IPS DF 6.9 (cell line): Measurements from ENCODE around the gene APBA1.

Experiments
- DNase-seq: peaks from one replicate; pipeline ENCODE4 v3.0.0-alpha.2; 2013; ENCODE audit warnings: low read depth, low spot score
- H3K27ac ChIP-seq: one replicate; pipeline ENCODE4 v1.5.1; 2013; ENCODE audit warnings: low read length, control low read depth
- H3K27me3 ChIP-seq: 2 replicates; pipeline ENCODE4 v1.6.1; 2013; ENCODE audit warnings: mild to moderate bottlenecking, low read length; ENCODE audit not compliant: control insufficient read depth, insufficient read depth
- H3K36me3 ChIP-seq: 2 replicates; pipeline ENCODE4 v1.6.1; 2013; ENCODE audit warnings: low read length; ENCODE audit not compliant: control insufficient read depth, insufficient read depth
- H3K4me1 ChIP-seq: 2 replicates; pipeline ENCODE4 v1.6.1; 2013; ENCODE audit warnings: low read length; ENCODE audit not compliant: control insufficient read depth, insufficient read depth
- H3K4me3 ChIP-seq: 2 replicates; pipeline ENCODE4 v1.5.1; 2013; ENCODE audit warnings: mild to moderate bottlenecking, low read length
- H3K9me3 ChIP-seq: 2 replicates; pipeline ENCODE4 v1.6.1; 2013; ENCODE audit warnings: low read length, inconsistent platforms; ENCODE audit not compliant: control insufficient read depth, insufficient read depth
- WGBS: extraction: QIAGEN DNeasy Blood & Tissue Kit; methylation state at CpG from one replicate; pipeline ENCODE4 v1.1.7; 2013; ENCODE audit warnings: mixed read lengths, missing lambda C conversion rate; ENCODE audit not compliant: insufficient read length, insufficient coverage; 5-methylcytosine and 5-hydroxymethylcytosine counted together

Gene APBA1

DNA sequence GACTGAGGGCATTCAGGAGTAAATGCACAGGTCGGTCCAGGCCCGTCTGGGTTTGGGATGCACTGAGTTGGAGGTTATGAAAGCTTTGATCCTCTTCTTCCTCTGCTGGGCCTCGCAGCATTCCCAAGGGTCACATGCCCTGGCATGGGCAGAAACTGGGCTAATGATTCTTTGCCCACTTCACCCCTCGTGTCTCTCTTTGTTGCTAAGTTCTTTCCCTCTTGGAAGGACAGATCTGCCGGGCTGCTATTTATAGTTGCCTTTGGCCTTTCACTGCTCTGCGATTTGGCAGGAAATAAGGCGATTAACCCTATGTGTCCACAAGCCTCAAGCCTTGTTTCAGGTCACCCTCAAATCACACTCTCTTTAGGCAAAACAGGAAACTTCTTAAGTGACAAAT lies 280.2 kb downstream of the APBA1 start:
- no CpG with 5 or more reads among the region's 7 CpGs for WGBS
- no peak for DNase-seq

DNA sequence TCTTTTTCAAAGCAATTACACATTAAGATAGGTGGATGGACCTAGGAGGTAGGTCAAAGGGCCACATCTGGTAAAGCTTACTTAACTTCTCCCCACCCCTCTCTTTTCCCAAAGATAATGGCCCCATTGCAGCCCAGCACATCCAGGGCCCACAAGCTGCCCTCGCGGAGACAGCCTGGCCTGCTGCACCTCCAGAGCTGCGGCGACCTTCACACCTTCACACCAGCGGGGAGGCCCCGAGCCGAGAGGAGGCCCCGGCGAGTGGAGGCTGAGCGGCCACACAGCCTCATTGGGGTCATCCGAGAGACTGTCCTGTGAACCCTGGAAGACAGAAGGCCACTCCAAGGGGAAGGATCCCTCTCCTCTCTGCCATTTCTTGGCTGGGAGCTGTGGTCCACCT lies 280.7 kb downstream of the APBA1 start:
- Histone ChIP-seq H3K9me3 (no peaks in the 10 kb centered on the region), H3K27me3 (no peaks in the 10 kb centered on the region), H3K36me3 (peaks cover 10% of the 10 kb centered on the region), H3K4me3 (no peak overlapping the region), H3K27ac (no peak overlapping the region), H3K4me1 (no peaks in the 10 kb centered on the region)
- no CpG with 5 or more reads among the region's 11 CpGs for WGBS
- DNase-seq = no peak

More for the DNA sequence above, 280.2 kb downstream of the APBA1 start:
- peaks cover 10% of the 10 kb centered on the region for H3K36me3 ChIP-seq
- H3K9me3 ChIP-seq = no peaks in the 10 kb centered on the region
- H3K27ac ChIP-seq = no peak overlapping the region
- no peaks in the 10 kb centered on the region for H3K27me3 ChIP-seq
- no peak overlapping the region for H3K4me3 ChIP-seq
- no peaks in the 10 kb centered on the region for H3K4me1 ChIP-seq

DNA sequence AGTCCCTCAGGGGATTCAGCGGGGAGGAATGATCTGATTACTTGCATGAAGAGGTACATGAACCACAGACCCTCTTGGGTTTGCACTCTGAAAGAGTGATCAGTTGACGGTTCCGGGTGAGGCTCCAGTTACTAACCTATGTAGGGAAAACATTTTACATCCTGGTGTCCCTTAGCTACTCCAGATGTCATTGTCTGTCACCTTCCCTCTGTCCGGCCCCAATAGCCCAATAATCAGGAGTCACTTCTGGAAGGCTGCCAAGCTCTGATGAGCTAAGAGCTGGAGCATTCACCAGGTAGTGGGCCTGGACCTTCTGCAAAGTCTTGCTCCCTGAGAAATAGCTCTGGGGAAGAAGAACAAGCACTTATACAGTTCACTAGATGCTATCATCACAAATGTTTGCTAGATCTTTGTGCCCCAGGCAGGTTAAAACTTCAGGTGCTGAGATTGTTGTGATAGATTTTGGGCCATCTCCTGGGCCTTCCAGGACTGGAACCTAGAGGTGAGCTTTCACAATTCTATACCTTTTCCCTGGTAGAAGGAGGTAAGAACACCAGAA lies 282.7 kb downstream of the APBA1 start:
- no peaks in the 10 kb centered on the region for H3K27me3 ChIP-seq
- H3K4me3 ChIP-seq = no peak overlapping the region
- WGBS = no CpG with 5 or more reads among the region's 4 CpGs
- peaks cover 1% of the 10 kb centered on the region; the same call in 1 of the 2 replicates for H3K4me1 ChIP-seq
- H3K9me3 ChIP-seq = no peaks in the 10 kb centered on the region
- no peak overlapping the region for H3K27ac ChIP-seq
- H3K36me3 ChIP-seq = peaks cover 10% of the 10 kb centered on the region
- no peak for DNase-seq

DNA sequence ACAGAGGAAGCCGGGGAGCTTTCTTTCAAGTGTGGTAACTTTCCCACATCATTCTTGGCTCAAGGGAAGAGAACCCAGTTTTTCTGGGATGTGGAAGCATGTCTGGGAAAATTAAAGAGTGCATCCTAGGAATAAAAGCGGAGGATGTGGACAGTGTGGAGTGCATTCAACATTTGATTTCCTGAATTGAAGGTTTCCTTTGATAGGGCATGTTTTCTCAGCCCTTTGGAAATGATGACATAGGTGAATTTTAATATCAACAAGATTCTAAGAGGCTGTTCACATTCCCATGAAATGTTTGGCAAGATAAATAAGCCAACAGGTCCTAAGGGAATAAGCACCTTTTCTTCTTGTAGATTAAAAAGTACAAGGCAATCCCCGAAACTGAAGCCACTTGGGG lies 283.6 kb downstream of the APBA1 start:
- no peak for DNase-seq
- Histone ChIP-seq H3K4me1 (peaks cover 1% of the 10 kb centered on the region; the same call in 1 of the 2 replicates), H3K9me3 (no peaks in the 10 kb centered on the region), H3K36me3 (peaks cover 10% of the 10 kb centered on the region), H3K27me3 (no peaks in the 10 kb centered on the region), H3K27ac (no peak overlapping the region), H3K4me3 (no peak overlapping the region)
- no CpG with 5 or more reads among the region's 3 CpGs for WGBS

DNA sequence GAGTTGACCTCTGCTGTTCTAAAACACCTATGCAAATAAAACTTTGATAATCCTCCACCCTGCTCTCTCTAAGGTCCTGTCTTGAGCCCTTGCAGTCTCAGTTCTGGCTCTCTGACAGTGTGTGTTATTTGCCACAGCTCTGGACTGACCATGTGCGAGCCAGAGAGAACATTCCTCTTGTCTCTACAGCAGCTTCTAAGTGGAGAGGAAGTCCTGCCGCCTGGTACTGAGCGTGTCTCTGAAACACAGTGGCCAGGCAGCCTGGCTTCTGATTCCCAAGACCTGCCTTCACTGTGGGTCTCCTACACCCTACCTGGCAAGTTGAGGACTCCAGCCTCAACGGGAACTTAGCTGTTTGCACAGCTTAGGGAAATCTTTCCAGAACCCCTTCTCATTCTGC lies 285.5 kb downstream of the APBA1 start:
- Histone ChIP-seq H3K9me3 (no peaks in the 10 kb centered on the region), H3K36me3 (peaks cover 8% of the 10 kb centered on the region), H3K27me3 (no peaks in the 10 kb centered on the region), H3K4me1 (peaks cover 1% of the 10 kb centered on the region), H3K27ac (no peak overlapping the region), H3K4me3 (no peak overlapping the region)
- DNase-seq = no peak
- WGBS = no CpG with 5 or more reads among the region's 4 CpGs

DNA sequence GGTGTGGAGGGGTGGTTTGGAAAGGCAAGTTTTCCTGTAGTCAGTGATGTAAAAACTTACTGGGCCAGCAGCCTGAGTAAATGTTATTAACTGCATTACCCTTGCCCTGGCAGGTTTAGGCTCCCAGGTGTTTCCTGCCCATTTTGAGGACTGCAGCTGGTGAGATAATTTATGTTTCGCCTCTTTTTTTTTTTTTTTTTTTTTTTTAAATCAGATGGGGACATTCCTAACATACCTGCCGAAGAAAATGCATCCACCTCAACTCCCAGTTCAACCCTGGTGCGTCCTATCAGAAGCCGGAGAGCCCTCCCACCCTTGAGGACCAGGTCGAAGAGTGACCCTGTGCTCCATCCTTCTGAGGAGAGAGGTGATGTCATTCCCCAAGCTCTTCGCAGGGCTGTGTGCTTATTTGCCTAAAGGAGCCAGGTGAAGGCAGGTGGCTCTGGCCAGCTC lies 286.6 kb downstream of the APBA1 start:
- Histone ChIP-seq H3K4me1 (peaks cover 1% of the 10 kb centered on the region), H3K27ac (no peak overlapping the region), H3K27me3 (no peaks in the 10 kb centered on the region), H3K4me3 (no peak overlapping the region), H3K9me3 (no peaks in the 10 kb centered on the region), H3K36me3 (peaks cover 6% of the 10 kb centered on the region)
- no CpG with 5 or more reads among the region's 6 CpGs for WGBS
- DNase-seq = peak; percentile 66

DNA sequence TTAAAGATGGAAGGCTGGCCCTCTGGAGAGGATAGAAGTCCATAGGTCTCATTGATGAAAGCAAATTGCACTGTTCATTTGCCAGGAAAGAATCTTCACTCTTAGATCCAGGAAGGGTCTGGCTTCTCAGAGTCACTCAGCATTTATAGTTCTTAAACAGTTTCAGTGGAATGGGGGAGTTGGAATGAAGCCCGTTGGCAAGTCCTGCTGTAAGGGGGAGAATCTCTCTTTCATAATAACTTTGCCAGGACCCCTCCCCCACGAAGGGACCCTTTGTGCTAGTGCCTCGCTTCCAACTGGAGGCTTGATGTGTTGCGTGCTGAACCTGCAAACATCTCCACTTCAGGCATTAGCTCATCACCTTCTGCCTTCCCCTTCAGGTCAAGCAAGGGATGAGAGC lies 290.0 kb downstream of the APBA1 start:
- no peak for DNase-seq
- H3K4me1 ChIP-seq = peaks cover 1% of the 10 kb centered on the region
- no CpG with 5 or more reads among the region's 4 CpGs for WGBS
- no peaks in the 10 kb centered on the region for H3K27me3 ChIP-seq
- no peak overlapping the region for H3K4me3 ChIP-seq
- H3K9me3 ChIP-seq = no peaks in the 10 kb centered on the region
- H3K27ac ChIP-seq = no peak overlapping the region
- peaks cover 3% of the 10 kb centered on the region; the same call in 1 of the 2 replicates for H3K36me3 ChIP-seq

DNA sequence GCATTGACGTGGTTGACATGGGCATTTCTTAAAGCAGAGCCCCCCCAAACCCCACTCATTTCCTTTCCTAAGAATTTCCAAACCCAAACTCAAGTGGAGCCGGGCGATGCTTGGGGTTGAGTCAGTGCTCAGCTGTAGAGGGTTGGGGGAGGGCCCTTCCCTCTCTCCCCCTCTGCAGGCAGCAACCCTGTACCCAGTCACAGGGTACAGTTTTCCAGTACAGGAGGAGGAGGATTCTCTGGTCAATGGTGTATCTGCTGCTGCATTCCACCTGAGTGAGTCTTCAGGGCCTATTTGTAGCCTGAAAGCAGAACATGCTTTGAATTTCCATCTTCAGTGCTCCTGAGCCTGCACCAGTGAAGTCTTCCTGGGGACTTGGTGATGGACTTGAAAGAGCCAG lies 291.4 kb downstream of the APBA1 start:
- no peak overlapping the region for H3K27ac ChIP-seq
- H3K4me1 ChIP-seq = peaks cover 1% of the 10 kb centered on the region
- no peak for DNase-seq
- WGBS = no CpG with 5 or more reads among the region's 3 CpGs
- H3K9me3 ChIP-seq = no peaks in the 10 kb centered on the region
- H3K4me3 ChIP-seq = no peak overlapping the region
- H3K27me3 ChIP-seq = no peaks in the 10 kb centered on the region
- H3K36me3 ChIP-seq = peaks cover 3% of the 10 kb centered on the region; the same call in 1 of the 2 replicates

DNA sequence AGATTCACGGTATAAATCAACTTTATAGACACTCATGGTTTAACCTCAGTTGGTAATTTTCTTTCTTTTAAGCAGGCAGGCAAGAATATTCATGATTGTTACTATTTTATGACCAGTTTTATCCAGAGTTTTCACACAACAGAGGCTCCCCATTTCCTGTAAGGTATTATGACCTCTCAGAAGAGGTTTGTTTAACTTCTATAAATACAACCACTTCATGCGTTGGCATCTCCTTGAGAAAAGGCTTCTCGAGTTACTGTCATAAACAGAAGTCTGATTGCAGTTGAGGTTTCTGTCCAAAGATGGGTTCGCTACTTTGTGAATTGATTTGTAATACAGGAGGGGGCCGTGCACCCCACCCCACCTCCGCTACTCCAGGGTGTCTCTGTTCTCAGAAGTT lies 291.9 kb downstream of the APBA1 start:
- H3K27me3 ChIP-seq = no peaks in the 10 kb centered on the region
- no peak overlapping the region for H3K27ac ChIP-seq
- H3K9me3 ChIP-seq = no peaks in the 10 kb centered on the region
- no peaks in the 10 kb centered on the region; the same call in 1 of the 2 replicates for H3K4me1 ChIP-seq
- peaks cover 3% of the 10 kb centered on the region; the same call in 1 of the 2 replicates for H3K36me3 ChIP-seq
- no peak for DNase-seq
- H3K4me3 ChIP-seq = no peak overlapping the region
- no CpG with 5 or more reads among the region's 6 CpGs for WGBS

DNA sequence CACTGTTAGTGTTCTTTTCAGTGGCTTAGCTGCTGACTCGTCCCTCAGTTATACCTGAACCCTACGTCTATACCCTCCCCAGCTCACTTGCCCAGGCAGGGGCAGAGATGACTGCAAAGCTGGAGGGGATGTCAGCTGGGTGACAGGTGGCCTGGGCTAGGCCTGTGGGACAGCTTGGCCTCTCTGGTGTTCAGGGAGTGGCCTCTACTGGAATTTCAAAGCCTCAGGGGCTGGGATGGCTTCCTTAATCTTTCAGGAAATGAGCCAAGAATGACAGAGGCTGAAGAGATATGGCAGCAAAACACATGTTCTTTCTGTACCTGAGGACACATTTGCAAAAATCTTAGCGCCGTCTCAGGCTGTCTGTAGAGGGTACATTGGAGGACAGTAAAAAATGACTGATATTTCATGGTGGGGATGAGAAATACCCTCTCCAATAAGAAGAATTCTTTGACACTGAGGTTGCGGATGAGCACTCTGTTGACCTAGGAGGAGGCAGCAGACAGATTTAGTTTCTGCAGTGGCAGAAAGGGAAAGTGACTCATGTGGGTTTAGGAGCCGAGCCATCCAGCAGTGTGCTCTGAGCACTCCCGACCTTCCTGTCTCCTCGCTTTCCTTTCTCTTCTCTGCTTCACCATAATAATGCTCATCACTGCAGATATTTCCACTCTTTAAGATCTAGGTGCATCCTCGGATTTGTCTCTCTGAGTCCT lies 292.7 kb downstream of the APBA1 start:
- Histone ChIP-seq H3K9me3 (no peaks in the 10 kb centered on the region), H3K4me3 (no peak overlapping the region), H3K36me3 (peaks cover 3% of the 10 kb centered on the region; the same call in 1 of the 2 replicates), H3K27me3 (no peaks in the 10 kb centered on the region), H3K4me1 (no peaks in the 10 kb centered on the region; the same call in 1 of the 2 replicates), H3K27ac (no peak overlapping the region)
- no peak for DNase-seq
- WGBS = no CpG with 5 or more reads among the region's 9 CpGs
